ENCODE results near the gene PTPRR.

DNA sequence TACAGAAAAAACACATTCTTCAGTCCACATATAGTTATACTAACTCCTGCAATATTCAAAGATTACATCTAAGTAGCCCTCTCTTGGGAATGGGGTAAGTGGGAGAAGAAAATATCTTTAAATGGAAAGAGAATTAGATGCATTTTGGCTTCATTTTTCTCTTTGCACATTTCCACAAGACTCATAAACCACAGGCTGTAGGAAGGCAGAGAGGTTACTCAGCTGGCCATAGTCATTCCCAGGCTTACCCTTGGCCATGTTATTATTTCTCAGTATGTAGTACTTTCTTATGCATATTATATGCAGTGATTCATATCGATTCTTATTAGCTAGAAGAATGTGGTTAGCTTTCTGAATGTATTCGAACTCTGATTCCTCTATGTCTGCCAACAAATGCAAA lies 92.2 kb downstream of the PTPRR start:
- TF ChIP-seq, protein P1, sequence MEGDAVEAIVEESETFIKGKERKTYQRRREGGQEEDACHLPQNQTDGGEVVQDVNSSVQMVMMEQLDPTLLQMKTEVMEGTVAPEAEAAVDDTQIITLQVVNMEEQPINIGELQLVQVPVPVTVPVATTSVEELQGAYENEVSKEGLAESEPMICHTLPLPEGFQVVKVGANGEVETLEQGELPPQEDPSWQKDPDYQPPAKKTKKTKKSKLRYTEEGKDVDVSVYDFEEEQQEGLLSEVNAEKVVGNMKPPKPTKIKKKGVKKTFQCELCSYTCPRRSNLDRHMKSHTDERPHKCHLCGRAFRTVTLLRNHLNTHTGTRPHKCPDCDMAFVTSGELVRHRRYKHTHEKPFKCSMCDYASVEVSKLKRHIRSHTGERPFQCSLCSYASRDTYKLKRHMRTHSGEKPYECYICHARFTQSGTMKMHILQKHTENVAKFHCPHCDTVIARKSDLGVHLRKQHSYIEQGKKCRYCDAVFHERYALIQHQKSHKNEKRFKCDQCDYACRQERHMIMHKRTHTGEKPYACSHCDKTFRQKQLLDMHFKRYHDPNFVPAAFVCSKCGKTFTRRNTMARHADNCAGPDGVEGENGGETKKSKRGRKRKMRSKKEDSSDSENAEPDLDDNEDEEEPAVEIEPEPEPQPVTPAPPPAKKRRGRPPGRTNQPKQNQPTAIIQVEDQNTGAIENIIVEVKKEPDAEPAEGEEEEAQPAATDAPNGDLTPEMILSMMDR (IDR thresholded peaks at IDR 0.05): no peak
- TF ChIP-seq POLR2A (IDR thresholded peaks at IDR 0.05) (no peak), EP300 (IDR thresholded peaks at IDR 0.05) (no peak), POLR2AphosphoS5 (IDR thresholded peaks at IDR 0.05) (no peak)

Measured in stomach (tissue), 4 donors.